PFSK-1 (cell line): Measurements from ENCODE around the gene VWA1.

Experiments
- FOXP2 ChIP-seq: optimal IDR thresholded peaks from 2 replicates; pipeline ENCODE3; 2011; ENCODE audit warnings: borderline replicate concordance, control low read depth, inconsistent platforms; ENCODE audit not compliant: insufficient read depth; ENCODE audit errors: extremely low read length, extremely low read depth
- POLR2AphosphoS5 ChIP-seq: IDR thresholded peaks from 2 replicates; pipeline ENCODE4 v1.6.1; 2012; ENCODE audit warnings: low read depth, mild to moderate bottlenecking, control low read depth, low read length, moderate library complexity
- REST ChIP-seq, 2 experiments: IDR thresholded peaks; 2 replicates each; pipeline versions ENCODE4 v1.6.1 to v1.8.0; 2011 to 2012; ENCODE audit warnings: low read depth in 2 of 2, low read length in 2 of 2, control low read depth in 1 of 2, inconsistent platforms in 1 of 2, mild to moderate bottlenecking in 1 of 2, moderate library complexity in 1 of 2; ENCODE audit not compliant: insufficient read depth in 1 of 2
- SIN3A ChIP-seq: IDR thresholded peaks from 2 replicates; pipeline ENCODE4 v1.6.1; 2012; ENCODE audit warnings: mild to moderate bottlenecking, low read length, moderate library complexity, borderline replicate concordance; ENCODE audit not compliant: insufficient read depth
- TAF1 ChIP-seq: IDR thresholded peaks from 2 replicates; pipeline ENCODE4 v1.6.1; 2012; ENCODE audit warnings: low read length, control low read depth, borderline replicate concordance; ENCODE audit not compliant: insufficient read depth

Gene VWA1

DNA sequence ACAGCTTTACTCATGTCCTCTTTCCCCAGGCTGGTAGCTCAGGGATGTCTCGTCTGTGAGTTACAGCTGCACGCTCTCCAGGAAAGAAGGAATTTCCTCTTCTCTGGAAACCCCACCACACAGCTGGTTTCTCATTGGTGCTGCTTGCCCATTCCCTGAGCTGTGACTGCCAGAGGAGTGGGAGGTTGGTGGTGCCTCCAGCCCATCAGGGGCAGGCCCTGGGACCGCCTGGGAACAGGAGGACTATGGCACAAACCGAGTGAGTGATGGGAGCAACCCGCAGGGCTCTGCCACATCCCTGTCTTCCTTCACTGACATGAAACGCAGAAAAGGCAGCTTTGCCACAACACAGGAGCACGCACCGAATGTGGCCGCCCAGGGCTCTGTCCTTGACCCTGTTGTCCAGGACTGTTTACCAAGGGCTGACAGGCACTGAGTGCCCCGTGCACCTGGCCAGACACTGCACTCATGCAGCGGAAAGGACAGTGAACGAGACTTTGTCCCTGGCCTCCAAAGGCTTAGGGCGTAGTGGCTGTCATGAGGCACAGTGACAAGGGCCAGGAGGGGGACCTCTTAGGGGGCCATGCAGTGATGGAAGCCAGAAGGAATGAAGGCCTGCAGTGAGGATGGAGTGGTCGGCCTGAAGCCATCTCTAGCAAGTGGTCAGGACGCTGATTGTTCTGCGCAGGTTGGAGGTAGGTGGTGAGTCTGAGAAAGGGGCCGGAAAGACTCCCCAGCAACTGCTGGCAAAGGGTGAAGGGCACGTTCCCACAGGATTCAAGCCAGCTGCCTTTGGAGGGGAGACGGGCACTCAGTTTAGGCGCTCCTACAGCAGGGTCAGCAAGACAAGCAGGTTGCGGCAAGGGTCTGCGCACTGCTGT lies 34.7 kb upstream of the VWA1 start:
- TF ChIP-seq FOXP2 (no peak), REST (IDR thresholded peaks at IDR 0.05; ENCODE audit: insufficient read depth in 1 of 2, low read depth in 2 of 2, low read length in 2 of 2) (no peak), POLR2AphosphoS5 (peak; percentile 66), SIN3A (no peak)

DNA sequence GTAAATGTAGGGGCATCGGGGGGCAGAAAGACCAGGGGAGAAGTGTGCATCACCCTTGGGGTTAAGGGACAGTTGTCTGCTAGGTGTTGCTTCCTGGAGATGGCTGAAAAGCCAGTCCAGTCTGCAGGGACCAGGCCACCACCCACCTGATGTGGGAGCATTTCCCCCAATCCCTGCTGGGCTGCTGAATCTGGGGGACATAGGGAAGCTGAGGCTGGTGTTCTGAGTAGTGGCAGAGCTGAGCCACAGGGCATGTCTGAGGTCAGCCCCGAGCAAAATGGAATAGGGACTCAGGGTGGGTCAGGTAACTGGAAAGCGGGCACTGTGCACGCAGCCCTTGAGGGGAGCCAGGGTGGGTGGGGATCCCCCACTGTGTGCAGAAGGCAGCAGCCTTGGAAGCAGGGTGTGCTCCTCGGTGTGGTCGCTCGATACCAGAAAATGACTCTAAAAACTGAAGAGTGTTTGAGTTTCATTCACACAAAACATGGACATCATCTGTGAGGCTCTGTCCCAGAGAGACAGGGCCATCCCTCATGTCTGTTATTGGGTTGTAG lies 34.0 kb upstream of the VWA1 start:
- peak; percentile 46; the same call in 1 of the 2 replicates for TF ChIP-seq POLR2AphosphoS5
- no peak for TF ChIP-seq REST (IDR thresholded peaks at IDR 0.05; ENCODE audit: insufficient read depth in 1 of 2, low read depth in 2 of 2, low read length in 2 of 2)

GRCh38 chr1:1402072-1402900 lies 33.2 kb upstream of the VWA1 start:
- TF ChIP-seq POLR2AphosphoS5 (peak; percentile 14), REST (IDR thresholded peaks at IDR 0.05; ENCODE audit: insufficient read depth in 1 of 2, low read depth in 2 of 2, low read length in 2 of 2) (no peak), SIN3A (peak; percentile 52; the same call in 1 of the 2 replicates), FOXP2 (no peak)

GRCh38 chr1:1403653-1404052 lies 31.8 kb upstream of the VWA1 start:
- TF ChIP-seq REST (IDR thresholded peaks at IDR 0.05; ENCODE audit: insufficient read depth in 1 of 2, low read depth in 2 of 2, low read length in 2 of 2) (no peak), FOXP2 (no peak), SIN3A (no peak), TAF1 (no peak)
